ENCODE measurements around the gene SH3RF1.

- TF ChIP-seq CTCF (IDR thresholded peaks at IDR 0.05), result no peak
- no peak for TF ChIP-seq POLR2A (IDR thresholded peaks at IDR 0.05)
- no peak for TF ChIP-seq POLR2AphosphoS5 (IDR thresholded peaks at IDR 0.05)
Observed at GRCh38 chr4:169208516-169208915, 62.2 kb downstream of the SH3RF1 start.
